Left lung (tissue), 10 donors: Measurements from ENCODE around the gene TRAF3IP3. TPM values are rescaled to one million over a fixed set of nuclear protein-coding genes. Genes with fewer than 3 reads are reported as not detected.

Experiments used
- ATAC-seq: fragments of 200-7000 bp; cut with Tn5 transposase; one replicate; pipeline ENCODE4 v1.9.1; 2020; ENCODE audit warnings: moderate library complexity
- DNase-seq, 4 donors: peaks; one replicate each; pipeline ENCODE4 v3.0.0-alpha.2; 2013 to 2020
- H3K27ac ChIP-seq, 2 donors: fragments of 200-600 bp; sonication (generic) in 1 of 2; one replicate each; pipeline versions ENCODE4 v1.5.0 to v1.8.0; 2020 to 2021
- H3K27me3 ChIP-seq, 2 donors: fragments of 200-600 bp; sonication (generic) in 1 of 2; one replicate each; pipeline versions ENCODE4 v1.5.0 to v1.8.0; 2020 to 2021
- H3K36me3 ChIP-seq, 2 donors: fragments of 200-600 bp; sonication (generic) in 1 of 2; one replicate each; pipeline versions ENCODE4 v1.5.0 to v1.8.0; 2020 to 2021
- H3K4me1 ChIP-seq, 2 donors: fragments of 200-600 bp; one replicate each; pipeline ENCODE4 v1.8.0; 2021
- H3K4me3 ChIP-seq, 2 donors: fragments of 200-600 bp; sonication (generic) in 1 of 2; one replicate each; pipeline versions ENCODE4 v1.5.0 to v1.8.0; 2020 to 2021; ENCODE audit warnings: mild to moderate bottlenecking in 1 of 2
- H3K9me3 ChIP-seq, 2 donors: fragments of 200-600 bp; sonication (generic) in 1 of 2; one replicate each; pipeline versions ENCODE4 v1.5.0 to v1.8.0; 2020 to 2021
- CTCF ChIP-seq, 2 donors: fragments of 200-600 bp; sonication (generic) in 1 of 2; IDR thresholded peaks; one replicate each; pipeline versions ENCODE4 v1.5.0 to v1.8.0; 2021; ENCODE audit warnings: antibody characterized with exemption in 2 of 2
- intact Hi-C, 2 donors: fragments of 100-400 bp; cut with DNase I; formaldehyde crosslinking; loops; one replicate each; pipeline versions ENCODE4 v1.11.2 to v1.14.2; 2022
- polyA plus RNA-seq, 6 donors: library from polyadenylated mRNA; unstranded; fragments of 120-200 nt; gene quantifications; one replicate each; pipeline ENCODE4 v1.2.1, GENCODE V29; 2013; ENCODE audit not compliant: insufficient read length in 6 of 6
- total RNA-seq, 2 donors: library from RNA; stranded (reverse); fragmentation: NEBNext Ultra II Directional; extraction: Animal tissue kit (Norgen Biotek cat#: 25700); gene quantifications; one replicate each; pipeline ENCODE4 v1.2.1, GENCODE V29; 2021
- donor health status: DM: no; HTN: yes; CAD: no.
- donor health status: DM: no; HTN: no; CAD: no.

Gene TRAF3IP3
- total and polyA plus RNA-seq, 8 donors = 2.2 to 13.5 (median 3.1) TPM

- DNase-seq (no peak), ATAC-seq (peak; percentile 67)
- H3K27me3 ChIP-seq = no peaks in the 10 kb centered on the region
- H3K36me3 ChIP-seq = no peaks in the 10 kb centered on the region
- intact Hi-C loops = no loop called here
- TF ChIP-seq CTCF (IDR thresholded peaks at IDR 0.05) = no peak
- H3K4me3 ChIP-seq = no peak overlapping the region
- peak overlapping the region in 1 of 2 donors; percentile 9 for H3K27ac ChIP-seq
- no peaks in the 10 kb centered on the region for H3K4me1 ChIP-seq
- no peaks in the 10 kb centered on the region for H3K9me3 ChIP-seq
Observed at GRCh38 chr1:209733409-209734192, 22.3 kb upstream of the TRAF3IP3 start.

DNA sequence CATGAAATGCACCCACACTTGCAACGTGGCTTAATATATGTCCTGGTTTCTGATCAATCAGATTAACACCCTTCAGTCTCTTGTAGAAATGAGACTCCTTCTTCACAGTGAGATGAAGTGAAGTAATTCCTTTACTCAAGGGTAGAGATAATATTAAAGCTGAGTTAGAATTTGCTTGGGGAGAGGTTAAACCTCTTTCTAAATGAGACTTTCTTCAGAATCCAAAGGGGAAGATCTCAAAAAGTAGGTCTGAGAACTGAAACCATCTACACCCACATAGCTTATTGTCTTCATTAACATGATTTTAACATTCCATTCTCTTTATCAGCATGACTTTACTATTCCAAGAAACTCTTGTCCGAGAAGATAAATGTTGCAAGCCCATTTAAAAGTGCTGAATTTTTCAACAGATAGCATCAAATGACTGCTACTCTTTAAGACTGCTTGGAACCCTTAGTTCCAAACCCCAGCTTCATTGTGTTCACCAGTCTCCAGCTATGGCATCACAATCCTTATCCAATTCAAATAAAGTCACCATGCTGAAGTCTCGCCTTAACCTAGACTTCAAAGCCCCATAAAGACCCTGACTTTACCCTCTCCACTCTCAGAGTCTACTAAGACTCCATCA, 19.2 kb upstream of the TRAF3IP3 start:
- H3K27me3 ChIP-seq = no peaks in the 10 kb centered on the region
- no peak overlapping the region for H3K27ac ChIP-seq
- ATAC-seq (no peak), DNase-seq (no peak)
- no peaks in the 10 kb centered on the region for H3K9me3 ChIP-seq
- TF ChIP-seq CTCF (IDR thresholded peaks at IDR 0.05) = no peak
- H3K36me3 ChIP-seq = no peaks in the 10 kb centered on the region
- no peak overlapping the region for H3K4me3 ChIP-seq
- intact Hi-C loops = no loop called here
- no peaks in the 10 kb centered on the region for H3K4me1 ChIP-seq

GRCh38 chr1:209737118-209737505, 18.7 kb upstream of the TRAF3IP3 start:
- DNase-seq (no peak), ATAC-seq (no peak)
- Histone ChIP-seq H3K36me3 (no peaks in the 10 kb centered on the region), H3K27me3 (no peaks in the 10 kb centered on the region), H3K9me3 (no peaks in the 10 kb centered on the region), H3K27ac (no peak overlapping the region), H3K4me1 (no peaks in the 10 kb centered on the region), H3K4me3 (no peak overlapping the region)
- intact Hi-C loops = no loop called here
- TF ChIP-seq CTCF (IDR thresholded peaks at IDR 0.05) = no peak

GRCh38 chr1:209738270-209738669, 17.6 kb upstream of the TRAF3IP3 start:
- DNase-seq (no peak), ATAC-seq (no peak)
- intact Hi-C loops = no loop called here
- Histone ChIP-seq H3K4me1 (no peaks in the 10 kb centered on the region), H3K27me3 (no peaks in the 10 kb centered on the region), H3K36me3 (no peaks in the 10 kb centered on the region), H3K9me3 (no peaks in the 10 kb centered on the region), H3K27ac (no peak overlapping the region), H3K4me3 (no peak overlapping the region)
- no peak for TF ChIP-seq CTCF (IDR thresholded peaks at IDR 0.05)

DNA sequence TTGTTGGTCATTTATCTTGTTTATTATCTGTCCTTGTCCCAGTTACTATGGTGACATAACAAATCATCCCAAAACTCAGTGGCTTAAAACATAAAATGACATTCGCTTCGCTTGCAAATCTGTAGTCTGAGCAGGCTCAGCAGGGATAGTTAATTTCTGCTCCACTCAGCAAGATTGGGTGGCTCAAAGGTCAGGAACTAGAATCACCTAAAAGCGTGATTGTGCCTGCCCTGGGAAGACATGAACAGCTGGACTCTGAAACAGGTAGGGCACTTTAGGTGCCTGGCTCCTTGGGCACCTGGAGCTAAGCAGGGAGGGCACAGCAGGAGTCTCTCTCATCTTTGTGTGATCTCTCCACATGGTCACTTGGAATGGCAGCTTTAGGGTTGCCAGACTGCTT, 14.7 kb upstream of the TRAF3IP3 start:
- Histone ChIP-seq H3K27me3 (no peaks in the 10 kb centered on the region), H3K27ac (no peak overlapping the region), H3K36me3 (no peaks in the 10 kb centered on the region), H3K4me3 (no peak overlapping the region), H3K4me1 (no peaks in the 10 kb centered on the region), H3K9me3 (no peaks in the 10 kb centered on the region)
- TF ChIP-seq CTCF (IDR thresholded peaks at IDR 0.05) = no peak
- ATAC-seq (no peak), DNase-seq (no peak)
- intact Hi-C loops = no loop called here
